GM19455 (cell line): ENCODE measurements around the gene SLC25A17.
"Not testable (repeated sequence)": the region's sequence is repeated elsewhere in the genome, so short reads cannot be mapped to it uniquely, and the experiment has no call there.

Experiments
- ATAC-seq: cut with Tn5 transposase; IDR thresholded peaks from one replicate; pipeline ENCODE4 v1.9.1; 2021; ENCODE audit not compliant: unreplicated experiment

The SLC25A17 gene, protein sequence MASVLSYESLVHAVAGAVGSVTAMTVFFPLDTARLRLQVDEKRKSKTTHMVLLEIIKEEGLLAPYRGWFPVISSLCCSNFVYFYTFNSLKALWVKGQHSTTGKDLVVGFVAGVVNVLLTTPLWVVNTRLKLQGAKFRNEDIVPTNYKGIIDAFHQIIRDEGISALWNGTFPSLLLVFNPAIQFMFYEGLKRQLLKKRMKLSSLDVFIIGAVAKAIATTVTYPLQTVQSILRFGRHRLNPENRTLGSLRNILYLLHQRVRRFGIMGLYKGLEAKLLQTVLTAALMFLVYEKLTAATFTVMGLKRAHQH

DNA sequence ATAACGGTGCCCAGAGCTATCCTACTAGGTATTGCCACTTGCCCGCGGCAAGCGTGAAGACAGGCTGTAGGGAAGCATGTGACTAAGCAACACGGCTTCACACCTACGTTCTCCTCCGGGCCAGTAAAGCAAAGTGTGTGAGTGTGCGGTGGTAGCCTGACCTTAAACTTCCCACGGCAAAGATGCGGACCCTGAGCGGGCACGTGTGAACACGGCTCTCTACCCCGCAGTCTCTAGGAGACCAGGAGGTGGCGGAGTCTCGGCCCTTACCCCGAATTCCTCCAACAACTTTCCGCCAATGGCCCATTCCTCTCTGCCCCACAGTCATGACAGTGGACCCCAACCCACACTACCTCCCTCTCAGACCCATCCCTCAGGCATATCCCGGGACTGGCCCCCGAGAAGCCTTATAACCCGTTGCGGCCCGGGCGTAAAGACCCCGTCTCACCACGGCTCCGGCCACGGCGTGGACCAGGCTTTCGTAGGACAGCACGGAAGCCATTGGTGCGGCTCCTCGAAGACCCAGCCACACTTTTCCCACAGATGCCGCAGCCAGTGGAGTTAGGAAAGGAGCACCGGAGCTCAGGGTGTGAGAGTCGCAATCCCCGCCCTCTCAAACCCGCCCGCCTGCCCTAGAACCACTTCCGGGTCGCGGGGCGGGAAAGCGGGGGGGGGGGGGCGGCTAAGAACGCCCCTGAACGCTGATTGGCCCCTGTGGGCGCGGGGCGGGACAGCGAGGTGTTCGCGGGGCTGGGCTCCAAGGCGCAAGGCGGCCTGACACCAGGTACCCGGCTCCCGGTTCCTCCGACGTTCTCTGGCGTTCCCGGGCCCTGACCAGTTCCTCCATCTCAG lies at the start of gene SLC25A17:
Gene SLC25A17 (minus strand): TSS at position 600 of the 852 bp plus-strand sequence. CDS start 98 bp downstream, at position 502.
- peak; percentile 73 for ATAC-seq

DNA sequence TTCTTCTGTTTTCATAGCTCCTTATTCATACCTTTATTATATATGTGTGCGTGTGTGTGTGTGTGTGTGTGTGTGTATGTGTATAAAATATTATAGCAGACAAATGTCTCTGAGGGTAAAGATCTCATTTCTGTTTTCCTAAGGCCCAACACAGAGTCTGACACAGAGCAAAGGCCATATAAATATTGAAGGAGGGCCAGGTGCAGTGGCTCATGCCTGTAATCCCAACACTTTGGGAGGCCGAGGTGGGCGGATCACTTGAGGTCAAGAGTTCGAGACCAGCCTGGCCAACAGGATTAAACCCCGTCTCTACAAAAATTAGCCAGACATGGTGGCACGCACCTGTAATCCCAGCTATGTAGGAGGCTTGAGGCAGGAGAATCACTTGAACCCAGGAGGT lies 49.2 kb upstream of the SLC25A17 start:
- ATAC-seq, result not testable (repeated sequence)

DNA sequence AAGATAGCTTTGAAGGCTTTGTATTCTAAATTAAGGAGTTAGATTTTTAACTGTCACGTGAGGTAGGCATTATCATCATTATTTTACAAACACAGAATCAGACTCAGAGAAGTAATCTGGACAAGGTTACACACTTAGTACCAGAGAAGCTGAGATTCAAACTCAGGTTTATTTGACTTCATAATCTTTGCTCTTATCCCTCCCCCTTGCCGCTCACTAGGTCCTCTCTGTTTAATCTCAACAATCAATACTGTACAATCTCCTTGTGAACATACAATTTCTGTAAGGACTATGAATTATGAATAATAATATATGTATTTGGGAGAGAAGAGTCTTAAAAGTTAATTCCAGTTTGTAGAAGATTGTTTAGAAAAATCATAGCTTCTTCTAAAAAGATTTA lies 48.0 kb upstream of the SLC25A17 start:
- ATAC-seq, result no peak

DNA sequence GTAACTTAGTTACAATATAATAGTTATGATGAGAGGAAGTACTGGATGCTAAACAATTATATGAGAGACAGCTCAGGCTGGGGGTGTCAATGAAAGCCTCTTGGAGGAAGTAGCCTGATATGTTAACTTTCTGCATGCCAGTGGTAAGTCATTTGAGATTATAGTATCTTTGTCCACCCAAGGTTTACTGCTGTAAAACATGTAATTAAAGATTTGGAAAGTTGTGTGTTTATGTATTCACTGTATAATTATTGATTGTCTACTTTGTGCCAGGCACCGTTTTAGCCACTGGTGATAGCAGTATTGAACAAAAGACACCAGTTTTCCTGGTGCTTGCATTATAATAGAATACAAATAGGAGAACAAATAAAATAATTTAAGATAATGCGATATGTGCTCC lies 43.4 kb upstream of the SLC25A17 start:
- no peak for ATAC-seq

DNA sequence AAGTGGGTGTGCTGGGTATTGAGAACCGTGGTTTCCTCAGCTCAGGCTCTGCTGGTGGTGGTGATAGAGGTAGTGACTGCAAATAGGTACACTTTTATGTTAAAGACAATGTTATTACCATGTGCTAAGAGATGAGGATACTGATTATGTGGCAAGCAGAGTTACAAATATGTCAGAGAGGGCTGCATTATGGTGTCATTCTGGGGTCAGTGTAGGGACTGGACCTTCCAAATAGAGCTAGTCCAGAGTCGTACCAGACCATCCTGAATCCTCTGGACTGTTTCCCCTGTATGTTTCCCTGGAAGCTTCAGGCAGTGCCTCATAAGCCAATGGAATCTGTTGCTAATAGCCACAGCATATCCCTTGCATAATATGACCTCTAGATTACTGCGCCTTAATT lies 42.9 kb upstream of the SLC25A17 start, which contains the start of gene DNAJB7:
Gene DNAJB7 (minus strand): TSS at position 101 of the 400 bp plus-strand sequence. CDS start 119 bp downstream, outside the sequence.
- no peak for ATAC-seq

DNA sequence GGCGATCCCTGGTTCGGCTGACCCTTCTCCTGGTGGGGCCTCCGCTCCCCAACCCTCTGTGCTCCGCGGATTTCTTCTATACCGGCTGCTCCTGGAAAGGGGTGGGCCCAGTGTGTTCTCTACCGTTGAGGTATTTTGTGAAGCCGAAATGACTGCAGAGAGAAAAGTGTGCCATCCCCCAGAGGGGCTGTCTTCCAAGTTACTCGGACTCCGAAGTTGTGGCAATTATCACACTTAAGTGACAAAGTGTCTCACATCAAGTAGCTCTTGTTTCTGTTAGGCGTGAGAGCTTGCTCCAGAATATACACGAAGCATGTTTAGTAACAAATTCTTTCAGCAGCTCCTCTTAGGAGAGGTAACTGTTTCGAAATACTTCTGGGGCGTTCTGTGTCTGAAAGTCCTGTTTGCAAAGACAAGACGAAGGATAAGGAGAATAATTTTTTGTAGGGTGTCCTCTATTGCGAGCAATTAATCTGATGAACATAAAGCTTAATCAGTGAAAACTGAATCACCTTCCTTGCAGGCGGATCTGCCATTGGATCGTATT lies 38.2 kb upstream of the SLC25A17 start:
- no peak for ATAC-seq

DNA sequence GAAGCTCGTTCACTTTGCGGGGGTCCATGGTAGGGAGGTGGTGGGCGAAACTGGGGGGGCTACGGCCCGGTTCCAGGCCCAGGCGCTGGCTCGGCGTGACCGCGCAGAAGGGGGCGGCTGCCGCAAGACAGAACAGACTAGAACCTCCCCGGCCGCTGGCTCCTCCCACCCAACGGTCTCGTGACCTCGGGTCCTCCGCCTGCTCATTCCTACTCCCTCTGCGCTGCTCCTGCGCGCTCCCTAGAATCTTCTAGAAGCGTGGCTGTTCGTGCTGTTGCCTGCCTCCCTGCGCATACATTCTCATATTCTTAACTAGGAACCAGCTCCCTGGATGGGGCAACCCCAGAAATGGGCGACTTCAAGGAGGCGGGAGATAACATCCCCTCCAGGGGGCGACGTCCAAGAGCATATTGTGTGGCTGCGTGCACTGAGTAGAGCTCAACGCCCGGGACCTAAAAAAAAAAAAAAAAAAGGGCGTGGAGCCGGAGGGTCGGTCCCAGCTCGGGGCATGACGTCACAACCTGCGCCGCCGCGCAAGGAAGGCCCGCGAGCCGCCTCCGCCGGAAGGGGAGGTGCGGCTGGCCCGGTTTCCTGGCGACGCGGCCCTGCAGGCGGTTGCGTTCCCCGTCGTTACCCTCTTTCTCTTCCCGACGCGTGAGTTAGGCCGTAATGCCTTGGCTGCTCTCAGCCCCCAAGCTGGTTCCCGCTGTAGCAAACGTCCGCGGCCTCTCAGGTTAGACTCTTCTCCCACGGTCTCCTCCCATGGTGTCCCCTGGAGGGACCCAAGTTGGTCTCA lies 37.6 kb upstream of the SLC25A17 start, which contains the start of the genes ST13 and XPNPEP3:
Gene ST13 (minus strand): TSS at position 127 of the 796 bp plus-strand sequence. CDS start 99 bp downstream, at position 28.
Gene XPNPEP3 (plus strand): TSS at position 636 of the 796 bp plus-strand sequence. CDS start 34 bp downstream, at position 670.
- peak; percentile 90 for ATAC-seq

DNA sequence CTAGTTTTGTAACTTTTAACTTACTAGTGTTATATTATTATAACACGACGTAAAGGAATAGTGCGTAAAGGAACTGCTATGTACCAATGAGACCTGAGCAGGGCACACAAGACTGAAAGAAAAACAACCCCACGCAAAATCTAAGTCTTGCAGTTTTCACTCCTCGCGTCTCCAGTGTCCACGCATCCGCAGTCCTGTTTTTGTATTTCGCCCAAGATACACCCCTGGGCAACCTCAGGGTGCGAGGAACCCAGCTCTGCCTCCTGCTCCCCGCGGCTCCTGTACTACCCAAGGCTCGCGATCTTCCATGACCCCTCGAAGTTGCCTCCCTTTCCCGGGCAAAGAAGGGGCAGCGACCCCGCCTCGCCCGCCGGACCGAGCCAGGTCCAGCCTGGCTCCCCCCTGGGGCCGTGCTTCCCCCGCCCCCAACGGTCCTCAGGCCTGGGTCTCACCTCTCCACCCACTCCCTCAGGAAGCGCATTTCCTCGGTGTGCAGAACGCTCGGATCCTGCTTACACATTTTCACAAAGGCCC lies 36.9 kb upstream of the SLC25A17 start:
- ATAC-seq, result peak; percentile 25

DNA sequence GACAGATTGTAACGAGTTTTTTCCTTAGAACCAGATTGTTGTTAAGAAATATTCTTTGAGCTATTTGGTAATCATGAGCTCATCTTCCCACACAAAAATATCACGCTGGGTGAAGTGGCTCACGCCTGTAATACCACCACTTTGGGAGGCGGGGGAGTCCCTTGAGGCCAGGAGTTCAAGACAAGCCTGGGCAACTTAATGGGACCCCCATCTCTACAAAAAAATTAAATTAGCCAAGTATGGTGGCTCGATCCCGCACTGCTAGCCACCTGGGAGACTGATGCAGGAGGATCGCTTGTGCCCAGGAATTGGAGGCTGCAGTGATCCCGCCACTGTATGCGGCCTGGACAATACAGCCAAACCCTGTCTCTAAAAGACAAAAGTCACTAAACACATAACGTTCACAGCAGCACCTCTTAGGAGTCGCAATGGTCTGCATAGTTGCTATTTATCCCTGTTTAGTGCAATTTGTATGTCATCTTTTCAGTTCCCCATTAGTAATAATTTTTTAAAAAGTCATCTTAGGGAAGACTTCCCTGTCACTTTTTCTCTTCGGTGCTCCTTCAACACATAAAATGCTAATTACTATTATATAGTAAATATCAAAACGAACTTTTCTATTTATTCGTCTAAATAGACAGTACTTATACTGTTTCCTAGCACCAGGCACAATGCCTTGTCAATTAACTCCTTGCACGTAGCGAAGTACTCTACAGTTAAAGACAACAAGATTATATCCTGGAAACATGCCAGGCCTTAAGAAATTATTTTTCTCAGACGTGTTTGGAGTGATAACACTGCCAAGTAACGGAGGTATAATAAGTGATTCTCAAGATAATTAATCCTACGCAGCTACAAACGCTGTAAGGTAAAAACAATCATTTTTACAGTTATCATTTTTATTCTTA lies 36.2 kb upstream of the SLC25A17 start:
- ATAC-seq, result no peak

DNA sequence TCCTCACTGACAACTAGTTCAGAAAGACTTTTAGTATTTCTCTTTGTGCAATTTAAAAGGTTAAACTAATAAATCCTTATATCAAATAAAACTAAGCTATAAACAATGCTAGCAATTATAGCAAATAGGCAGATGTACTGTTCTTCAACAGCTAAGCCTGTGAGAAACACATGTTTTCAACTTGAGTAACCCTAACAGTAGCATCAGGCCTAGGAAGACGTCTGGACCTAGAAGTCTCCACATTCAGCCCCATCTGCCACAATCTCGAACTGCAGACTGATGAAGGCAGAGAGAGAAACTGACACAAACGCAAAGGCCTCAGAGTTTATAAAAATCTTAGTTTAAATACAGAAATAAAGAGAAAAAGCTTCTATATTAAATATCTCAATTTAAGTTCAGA lies 34.8 kb upstream of the SLC25A17 start:
- no peak for ATAC-seq

DNA sequence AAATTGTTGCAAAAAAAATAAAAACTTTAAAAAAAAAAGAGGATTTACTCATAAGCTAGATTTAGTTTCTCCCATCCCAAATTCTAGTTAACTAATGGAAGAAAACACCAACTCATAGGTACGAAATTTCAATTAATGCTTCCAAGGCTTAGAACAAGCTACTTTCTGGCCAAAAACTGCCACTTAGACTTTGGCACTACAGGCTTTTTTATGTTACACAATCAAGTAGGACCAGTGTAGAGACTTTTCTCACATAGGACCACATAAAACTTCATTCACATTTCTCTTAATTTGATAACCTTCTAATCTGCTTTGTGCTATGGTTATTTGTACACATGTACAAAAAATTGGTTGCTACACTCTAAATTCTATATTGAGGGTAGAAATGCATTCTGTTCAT lies 34.2 kb upstream of the SLC25A17 start:
- ATAC-seq, result no peak

DNA sequence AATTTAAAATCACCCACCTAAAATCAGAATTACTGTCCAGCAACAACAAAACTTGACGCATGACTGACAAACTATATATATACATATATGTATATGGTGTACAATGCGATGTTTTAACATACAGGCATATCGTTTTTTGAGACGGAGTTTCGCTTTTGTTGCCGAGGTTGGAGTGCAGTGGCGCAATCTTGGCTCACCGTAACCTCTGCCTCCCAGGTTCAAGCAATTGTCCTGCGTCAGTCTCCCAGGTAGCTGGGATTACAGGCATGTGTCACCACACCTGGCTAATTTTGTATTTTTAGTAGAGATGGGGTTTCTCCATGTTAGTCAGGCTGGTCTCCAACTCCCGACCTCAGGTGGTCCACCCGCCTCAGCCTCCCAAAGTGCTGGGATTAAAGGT lies 26.7 kb upstream of the SLC25A17 start:
- not testable (repeated sequence) for ATAC-seq

DNA sequence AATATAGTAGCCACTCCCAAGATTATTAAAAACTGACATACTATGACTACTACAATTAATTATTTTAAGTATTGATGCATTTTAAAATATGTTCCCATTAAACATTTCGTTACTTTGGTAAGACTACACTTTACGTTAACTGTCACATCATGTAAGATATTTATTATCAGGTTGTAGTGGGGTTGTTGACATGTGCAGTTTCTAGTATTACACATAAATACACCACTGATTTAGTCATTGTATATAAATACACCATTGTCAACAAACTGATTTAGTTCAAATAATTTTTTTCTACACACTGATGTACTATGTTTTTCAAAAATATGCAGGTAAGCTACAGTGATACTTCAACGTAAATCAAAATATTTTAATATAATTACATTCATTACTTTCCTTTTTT lies 25.8 kb upstream of the SLC25A17 start:
- no peak for ATAC-seq

DNA sequence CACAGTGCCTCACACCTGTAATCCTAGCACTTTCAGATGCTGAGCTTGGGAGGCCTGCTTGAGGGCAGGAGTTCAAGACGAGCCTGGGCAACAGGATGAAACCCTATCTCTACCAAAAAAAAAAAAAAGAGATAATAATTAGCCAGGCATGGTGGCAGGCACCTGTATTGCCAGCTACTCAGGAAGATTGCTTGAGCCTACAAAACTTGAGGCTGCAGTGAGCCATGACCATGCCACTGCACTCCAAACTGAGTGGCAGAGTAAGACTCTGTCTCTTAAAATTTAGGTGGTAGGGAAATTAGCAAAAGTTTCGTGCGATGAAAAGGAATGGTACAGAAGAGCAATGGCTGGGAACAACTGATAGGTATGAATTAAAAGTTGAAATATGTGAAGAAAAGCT lies 19.3 kb upstream of the SLC25A17 start:
- no peak for ATAC-seq

DNA sequence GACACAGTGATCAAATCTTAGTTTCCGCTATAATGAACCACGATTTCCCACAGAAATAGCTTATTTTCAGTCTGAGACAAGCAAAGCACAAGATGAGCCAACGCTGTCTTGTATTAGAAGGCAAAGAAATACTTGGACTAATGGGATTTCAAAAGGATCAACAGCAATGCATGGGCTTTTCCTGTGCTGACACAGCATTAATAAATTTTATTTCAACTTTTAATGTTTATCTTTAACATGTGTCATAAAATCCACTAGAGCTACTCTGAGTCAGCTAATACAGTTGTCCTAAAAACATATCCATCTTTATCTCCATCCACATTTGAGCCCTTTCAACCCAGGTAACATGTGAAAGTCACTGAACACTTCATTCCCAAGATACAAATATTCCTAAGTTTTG lies 15.5 kb upstream of the SLC25A17 start:
- no peak for ATAC-seq

DNA sequence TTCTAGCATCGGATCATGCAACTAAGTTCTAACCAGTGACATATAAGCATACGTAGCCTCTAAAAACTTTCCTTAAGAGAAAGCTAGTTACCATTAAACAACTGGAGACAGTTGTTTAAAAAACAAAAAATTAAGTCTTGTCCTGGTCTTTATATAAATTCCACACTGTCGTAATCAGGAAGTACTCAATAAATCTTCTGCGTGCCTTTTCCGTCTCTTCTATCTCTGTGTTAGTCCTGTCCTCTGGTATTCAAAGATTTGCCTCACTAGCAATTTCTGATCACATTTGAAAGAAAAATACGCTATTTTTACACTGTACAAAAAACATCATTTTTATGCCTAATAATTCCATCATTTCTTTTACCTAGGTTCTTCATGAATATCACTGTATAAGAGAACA lies 10.0 kb upstream of the SLC25A17 start:
- no peak for ATAC-seq

DNA sequence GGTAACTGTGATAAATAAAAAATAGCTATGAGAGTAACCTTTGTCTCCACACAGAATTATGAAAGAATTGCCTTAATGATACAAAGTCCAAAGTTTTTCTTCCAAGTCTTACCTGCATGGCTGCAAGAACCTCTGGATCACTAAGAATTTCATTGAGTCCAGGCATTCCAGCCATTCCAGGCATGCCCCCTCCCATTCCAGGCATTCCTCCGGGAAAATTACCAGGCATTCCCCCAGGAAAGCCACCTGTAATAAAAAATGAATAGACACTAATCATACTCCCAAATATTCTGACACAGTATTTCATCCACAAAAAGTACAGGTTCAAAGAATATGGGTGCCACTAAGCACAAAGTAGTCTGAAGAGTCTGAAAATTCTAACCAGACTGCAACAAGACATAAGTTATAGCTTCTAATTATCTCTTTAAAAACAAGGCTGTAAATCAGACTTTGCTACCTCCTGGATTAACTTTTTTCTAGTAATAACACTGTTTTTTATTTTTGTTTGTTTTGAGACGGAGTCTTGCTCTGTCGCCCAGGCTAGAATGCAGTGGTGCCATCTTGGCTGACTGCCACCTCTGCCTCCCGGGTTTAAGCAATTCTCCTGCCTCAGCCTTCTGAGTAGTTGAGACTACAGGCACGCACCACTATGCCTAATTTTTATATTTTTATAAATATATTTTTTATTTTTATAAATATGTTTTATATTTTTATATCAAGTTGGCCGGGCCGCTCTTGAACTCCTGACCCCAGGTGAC lies 8.0 kb upstream of the SLC25A17 start:
- ATAC-seq, result no peak

DNA sequence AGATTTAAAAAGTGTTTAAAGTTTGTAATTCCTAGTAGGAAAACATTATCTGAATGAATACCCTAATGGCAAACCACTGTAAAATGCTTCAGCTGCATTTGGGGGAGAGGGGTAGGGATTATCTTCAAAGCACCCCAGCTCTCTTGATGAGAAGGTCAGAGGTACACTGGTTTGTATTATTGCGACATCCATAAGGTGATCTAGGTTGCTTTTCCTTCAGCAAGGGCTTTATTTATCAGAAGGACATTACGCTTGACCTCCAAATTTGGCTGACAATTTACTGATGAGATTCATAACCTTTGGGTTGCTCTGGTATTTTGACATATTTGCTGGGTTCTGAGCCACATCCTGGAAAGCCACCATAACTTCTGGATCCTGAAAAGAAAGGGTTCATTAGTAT lies 7.1 kb upstream of the SLC25A17 start:
- not testable (repeated sequence) for ATAC-seq

DNA sequence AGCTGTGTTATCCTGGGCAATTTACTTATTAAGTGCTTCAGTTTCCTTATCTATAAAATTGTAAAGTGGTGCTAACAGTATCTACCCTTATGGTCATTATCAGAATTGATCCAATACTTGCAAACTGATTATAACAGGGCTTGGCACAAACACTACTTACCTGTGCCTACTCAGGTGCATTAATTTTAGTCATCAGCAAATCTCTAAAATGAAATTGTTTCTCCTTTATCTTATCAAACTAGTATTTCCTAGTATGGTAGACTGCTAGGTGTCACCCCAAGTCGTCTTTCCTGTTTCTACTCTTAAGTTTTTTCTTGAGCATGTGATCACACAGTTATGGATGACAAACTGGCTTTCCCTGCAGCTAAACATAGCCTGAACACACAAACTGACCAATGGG lies 4.3 kb upstream of the SLC25A17 start:
- no peak for ATAC-seq
